T-helper 1 cell treated with Interleukin-12 subunit alpha and Interleukin-12 subunit beta and Interleukin-4 antibody, amounts not matched to agents 30 ng/mL and 1 ng/mL, for 36 hours (primary cell): ENCODE data around the gene EIF4E2. TPM values are rescaled to one million over a fixed set of nuclear protein-coding genes. Genes with fewer than 3 reads are reported as not detected.

Experiments
- intact Hi-C: fragments of 100-400 bp; cut with micrococcal nuclease; formaldehyde crosslinking; loops from one replicate; pipeline ENCODE4 v1.15.1; 2024
- total RNA-seq: library from RNA; stranded (reverse); gene quantifications from 2 replicates; pipeline ENCODE4 v1.2.3, GENCODE V29; 2022

EIF4E2 gene
- total RNA-seq, result 87.5 and 88.7 TPM in 2 replicates

- intact Hi-C loops, result loop anchor here (1.0 to 10.0 kb wide), 12 partner anchors 28 to 1304 kb away; partner anchors contain the start of genes ATG16L1, COPS7B, DGKD and GIGYF2
Observed at GRCh38 chr2:232550354-232551249, at the start of gene EIF4E2, which contains the start of gene TIGD1. Gene EIF4E2 (plus strand): TSS chr2:232550689. CDS start chr2:232550725, 36 bp downstream. Gene TIGD1 (minus strand): TSS chr2:232550557. CDS start chr2:232549882, 675 bp downstream.

- intact Hi-C loops, result no loop called here
Observed at GRCh38 chr2:232501331-232501771, 49.1 kb upstream of the EIF4E2 start.

DNA sequence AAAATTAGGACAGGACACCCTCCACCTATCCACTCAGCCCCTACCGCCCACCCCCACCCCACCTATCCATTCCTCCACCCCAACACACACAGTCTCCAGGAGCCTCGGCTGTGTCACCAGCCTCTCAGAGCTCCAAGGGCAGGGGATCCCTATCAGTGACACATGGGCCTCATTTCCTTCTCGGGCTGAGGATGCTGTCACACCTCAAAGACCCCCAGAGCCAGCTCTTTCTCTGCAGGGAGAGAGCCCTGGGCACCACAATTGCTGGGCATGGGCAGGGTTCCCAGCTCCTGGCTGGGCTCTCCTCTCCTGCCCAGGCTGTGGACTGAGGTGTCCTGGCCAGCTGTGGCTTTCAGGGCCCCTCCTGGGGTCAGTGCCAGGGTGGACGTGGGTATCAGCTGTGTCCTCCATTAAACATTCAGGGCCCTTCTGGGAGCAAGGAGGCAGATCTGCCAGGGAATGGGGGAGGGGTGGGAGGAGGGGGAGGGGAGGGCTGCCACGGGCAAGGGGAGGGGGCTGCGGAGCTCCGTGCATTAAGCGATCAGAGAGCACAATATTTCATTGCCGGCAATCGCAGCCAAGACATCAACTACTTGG lies 48.6 kb upstream of the EIF4E2 start:
- intact Hi-C loops, result no loop called here

DNA sequence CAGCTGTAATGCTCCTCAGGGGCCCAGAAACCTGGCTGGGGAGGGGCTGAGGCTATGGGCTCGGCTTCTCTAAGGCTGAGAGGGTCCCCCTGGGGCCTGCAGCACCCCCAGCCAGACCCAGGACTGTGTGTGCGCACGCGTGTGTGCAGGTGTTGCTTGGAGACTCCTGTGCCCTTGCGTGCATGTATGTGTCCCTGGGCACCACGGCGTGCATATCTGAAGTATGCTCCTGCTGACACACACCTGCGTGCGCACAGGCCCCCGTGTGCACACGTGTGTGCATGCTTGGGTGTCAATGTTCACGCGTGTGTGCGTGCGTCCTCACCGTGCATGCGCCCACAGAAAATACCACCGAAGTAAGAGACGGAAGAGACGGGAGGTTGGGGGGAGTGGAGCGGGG lies 48.0 kb upstream of the EIF4E2 start:
- intact Hi-C loops, result no loop called here

DNA sequence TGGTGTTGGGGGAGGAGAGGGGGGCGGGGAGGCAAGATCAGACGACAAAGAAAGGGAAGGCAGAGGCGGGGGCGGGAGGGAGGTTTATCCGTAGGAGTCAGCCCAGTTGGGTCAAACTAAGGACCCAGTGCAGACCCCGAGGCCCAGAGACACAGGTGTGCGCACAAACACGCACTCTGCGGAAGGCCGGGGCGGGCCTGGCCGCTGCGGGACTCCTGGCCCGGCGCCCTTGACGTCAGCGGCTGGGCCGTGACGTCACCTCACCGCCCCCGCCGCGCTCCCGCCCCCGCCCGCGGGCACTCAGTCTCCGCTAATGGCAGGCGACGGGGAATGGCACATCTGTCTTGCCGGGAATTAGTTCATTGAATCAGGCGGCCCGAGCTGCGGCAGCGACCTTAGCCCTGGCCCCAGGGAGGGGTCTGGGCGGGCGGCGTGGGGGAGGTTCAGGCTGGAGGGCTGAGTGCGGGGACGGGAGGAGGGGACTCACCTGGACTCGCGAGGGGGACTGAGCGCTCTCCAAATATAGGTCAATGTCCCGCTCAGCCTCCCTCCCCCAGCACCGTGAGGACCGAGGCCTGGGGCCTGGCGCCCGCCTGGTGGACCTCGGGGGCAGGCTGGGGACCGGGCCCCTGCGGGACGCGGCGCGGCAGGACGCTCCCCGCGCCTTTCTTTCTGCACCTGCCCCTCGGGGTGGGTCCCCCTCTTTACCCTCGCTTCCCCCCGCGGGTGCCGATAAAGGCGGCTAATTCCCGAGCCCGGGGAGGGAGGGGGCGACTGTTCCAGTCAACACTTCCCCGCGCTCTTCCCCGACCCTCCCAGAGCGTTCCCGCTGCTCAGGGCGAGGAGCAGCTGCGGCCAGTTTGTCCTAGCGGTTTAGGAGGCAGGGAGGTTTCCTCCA lies 47.3 kb upstream of the EIF4E2 start:
- intact Hi-C loops, result no loop called here

DNA sequence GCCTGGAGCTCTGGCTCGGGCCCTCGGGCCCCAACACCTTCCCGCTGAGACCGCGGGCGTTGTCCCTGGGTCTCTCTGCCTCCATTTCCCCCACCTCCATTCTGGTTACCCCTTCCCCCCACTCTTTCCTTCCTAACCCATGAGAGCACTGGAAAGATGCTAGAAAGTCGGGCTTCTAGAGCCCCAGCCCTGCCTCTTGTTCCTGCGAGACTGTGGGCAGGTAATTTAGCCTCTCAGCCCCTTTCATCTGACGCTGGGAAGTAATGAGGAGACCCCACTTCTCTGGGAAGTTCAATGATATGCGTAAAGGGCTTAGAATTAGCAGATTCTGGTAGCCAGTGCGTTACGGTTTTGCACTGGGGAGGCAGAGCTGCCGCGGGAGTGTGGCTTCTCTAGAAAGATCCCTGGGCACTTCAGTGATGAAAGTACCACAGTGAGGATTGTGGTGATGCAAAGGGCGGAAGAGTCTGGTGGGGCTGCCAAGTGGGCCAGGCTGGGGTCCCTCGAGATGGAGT lies 46.6 kb upstream of the EIF4E2 start:
- intact Hi-C loops, result no loop called here

GRCh38 chr2:232504438-232504837 lies 46.1 kb upstream of the EIF4E2 start:
- intact Hi-C loops, result no loop called here

- intact Hi-C loops, result no loop called here
Observed at GRCh38 chr2:232505856-232506255, 44.6 kb upstream of the EIF4E2 start.

DNA sequence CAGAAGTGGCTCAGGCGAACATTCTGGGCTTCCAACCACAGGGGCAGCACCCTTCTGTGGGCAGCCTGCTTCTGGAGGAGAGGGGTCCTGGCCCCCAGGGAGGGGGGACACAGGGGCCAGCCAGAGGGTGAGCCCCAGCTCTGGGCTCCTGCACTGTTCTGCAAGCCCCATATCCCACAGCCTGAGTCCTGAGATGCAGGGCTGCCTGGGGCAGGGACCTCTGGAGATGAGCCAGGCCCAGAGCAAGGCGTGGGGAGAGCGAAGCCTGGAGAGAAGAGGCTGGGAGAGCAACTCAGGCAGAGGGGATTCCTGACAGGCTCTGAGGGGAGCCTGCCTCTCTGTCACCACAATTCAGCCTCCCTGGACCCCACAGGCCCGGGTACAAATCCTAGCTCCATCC lies 43.8 kb upstream of the EIF4E2 start:
- intact Hi-C loops, result no loop called here

DNA sequence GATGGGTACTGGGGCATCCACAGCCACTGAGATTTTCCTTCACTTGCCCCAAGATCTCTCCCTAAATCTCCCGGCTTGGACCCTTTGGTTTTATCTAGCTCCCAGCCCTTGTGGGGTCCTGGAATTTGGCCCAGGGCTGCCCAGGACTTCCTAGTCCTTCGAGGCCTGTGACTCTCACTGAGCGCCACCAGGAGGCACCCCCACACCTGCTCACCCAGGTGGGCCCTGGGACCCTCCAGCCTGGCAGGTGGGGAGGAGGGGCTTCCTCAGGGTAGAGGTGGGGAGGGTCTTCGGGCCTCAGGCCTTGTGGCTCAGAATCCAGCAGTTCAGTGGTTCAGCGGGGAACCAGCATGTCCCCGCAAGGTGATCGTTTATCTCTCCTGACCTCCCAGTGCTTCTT lies 42.2 kb upstream of the EIF4E2 start:
- intact Hi-C loops, result no loop called here

- intact Hi-C loops, result no loop called here
Observed at GRCh38 chr2:232511336-232511890, 39.1 kb upstream of the EIF4E2 start.

DNA sequence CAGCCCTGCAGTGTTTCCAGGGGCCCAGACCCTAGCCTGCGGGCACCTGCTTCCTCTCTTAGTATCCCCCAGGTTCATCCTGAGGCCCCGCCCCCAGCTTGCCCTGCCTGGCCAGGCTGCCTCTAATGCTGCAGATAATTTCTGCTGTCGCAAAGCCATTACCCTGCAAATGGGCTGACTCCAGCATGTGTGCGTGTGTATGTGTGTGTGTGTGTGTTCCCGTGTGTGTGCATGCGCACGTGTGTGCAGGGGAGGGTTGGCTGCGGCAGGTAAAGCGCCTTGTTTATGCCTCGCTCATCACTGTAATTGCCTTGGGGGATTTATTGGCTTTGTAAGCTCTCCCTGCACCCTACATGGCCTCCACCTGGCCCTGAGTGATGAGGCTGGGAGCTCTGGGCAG lies 37.9 kb upstream of the EIF4E2 start:
- intact Hi-C loops, result no loop called here

DNA sequence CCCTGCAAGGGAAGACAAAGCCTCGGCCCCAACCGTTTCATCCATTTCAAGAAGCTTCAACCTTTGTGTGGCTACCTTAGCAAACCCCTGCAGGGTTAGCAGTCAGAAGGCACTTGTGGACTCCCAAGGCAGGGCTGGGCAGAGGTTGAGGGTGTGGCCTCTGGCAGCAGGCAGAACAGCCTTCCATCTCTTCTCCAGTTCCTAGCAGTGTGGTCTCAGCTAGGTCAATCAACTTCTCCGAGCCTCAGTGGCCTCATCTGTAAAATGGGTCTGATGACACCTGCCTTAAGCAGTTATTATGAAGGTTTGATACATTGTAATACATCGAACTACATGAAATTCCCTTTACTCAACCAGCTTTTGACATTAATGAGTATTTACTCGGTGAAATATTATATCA lies 37.1 kb upstream of the EIF4E2 start:
- intact Hi-C loops, result no loop called here

GRCh38 chr2:232515639-232516038 lies 34.9 kb upstream of the EIF4E2 start:
- intact Hi-C loops, result no loop called here

DNA sequence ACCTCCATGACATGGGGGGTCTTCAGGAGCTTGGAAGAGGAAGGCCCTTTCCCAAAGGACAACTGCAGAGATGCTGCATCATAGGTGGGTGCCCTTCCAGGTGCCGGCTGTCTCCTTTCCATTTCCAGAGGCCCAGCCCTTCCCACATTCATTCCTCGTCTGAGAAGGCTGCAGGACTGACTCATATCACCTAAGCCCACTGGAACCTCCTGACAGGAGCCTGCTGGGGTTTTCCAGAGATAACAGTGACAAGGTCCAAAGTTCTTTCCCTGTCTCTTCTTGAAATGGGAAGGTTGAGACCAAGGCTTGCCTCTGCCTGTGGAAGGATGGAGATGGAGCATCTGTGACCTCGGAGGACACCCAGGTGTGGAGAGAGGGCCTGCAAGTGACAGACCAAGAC lies 33.9 kb upstream of the EIF4E2 start:
- intact Hi-C loops, result no loop called here

- intact Hi-C loops, result no loop called here
Observed at GRCh38 chr2:232518844-232519243, 31.6 kb upstream of the EIF4E2 start.

- intact Hi-C loops, result loop anchor here (10.0 kb wide), 1 partner anchor 615 kb away; no protein-coding TSS in a partner anchor
Observed at GRCh38 chr2:232519581-232520438, 30.7 kb upstream of the EIF4E2 start, which contains the start of gene PRSS56. Gene PRSS56 (plus strand): TSS chr2:232520388. CDS start chr2:232520599, 211 bp downstream.

DNA sequence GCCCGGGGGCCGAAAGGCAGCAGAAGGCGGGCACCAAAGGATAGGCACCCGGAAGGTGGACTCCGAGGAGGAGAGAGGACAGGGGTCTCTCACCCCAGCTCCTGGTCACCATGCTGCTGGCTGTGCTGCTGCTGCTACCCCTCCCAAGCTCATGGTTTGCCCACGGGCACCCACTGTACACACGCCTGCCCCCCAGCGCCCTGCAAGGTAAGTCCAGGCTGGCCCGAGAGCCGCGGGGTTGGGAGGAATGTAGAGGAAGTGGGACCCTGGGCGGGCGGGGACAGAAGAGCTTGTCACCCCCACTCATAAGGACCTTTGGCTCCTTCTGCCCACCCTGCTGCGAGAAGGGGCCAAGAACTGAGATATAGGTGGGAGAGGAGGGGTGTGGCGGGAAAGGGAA lies 30.0 kb upstream of the EIF4E2 start:
- intact Hi-C loops, result loop anchor here (10.0 kb wide), 1 partner anchor 616 kb away; no protein-coding TSS in a partner anchor

DNA sequence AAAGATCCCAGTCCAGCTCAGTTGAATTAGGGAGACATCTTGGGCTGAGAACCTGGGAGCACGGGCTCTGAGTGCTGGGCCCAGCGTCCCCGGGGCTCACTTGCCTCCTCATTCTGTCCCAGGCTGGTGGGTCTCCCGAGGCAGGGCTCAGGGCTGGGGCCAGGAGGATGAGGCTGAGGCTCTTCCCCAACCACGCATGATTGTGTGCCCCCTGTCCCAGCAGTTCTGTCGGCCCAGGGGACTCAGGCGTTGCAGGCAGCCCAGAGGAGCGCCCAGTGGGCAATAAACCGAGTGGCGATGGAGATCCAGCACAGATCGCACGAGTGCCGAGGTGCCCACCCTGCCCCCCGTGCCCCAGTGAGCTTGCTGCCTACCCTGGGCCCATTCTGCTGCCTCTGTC lies 29.4 kb upstream of the EIF4E2 start:
- intact Hi-C loops, result loop anchor here (10.0 kb wide), 1 partner anchor 616 kb away; no protein-coding TSS in a partner anchor
